Vagina (tissue), 2 donors: ENCODE measurements around the gene ZNF559.

Source experiments
- POLR2A ChIP-seq, 2 donors: fragments of 450-650 bp; IDR thresholded peaks; one replicate each; pipeline ENCODE4 v1.6.1; 2017; ENCODE audit warnings: antibody characterized with exemption in 2 of 2, mild to moderate bottlenecking in 2 of 2, moderate library complexity in 2 of 2
- TF ChIP-seq, protein P1 (sequence below), 3 experiments: fragments of 450-650 bp in 2 of 3; fragments of 200-600 bp in 1 of 3; sonication (generic) in 1 of 3; IDR thresholded peaks; one replicate each; pipeline ENCODE4 v1.5.1; 2017 to 2019; ENCODE audit warnings: antibody characterized with exemption in 3 of 3, mild to moderate bottlenecking in 2 of 3, moderate library complexity in 2 of 3

DNA sequence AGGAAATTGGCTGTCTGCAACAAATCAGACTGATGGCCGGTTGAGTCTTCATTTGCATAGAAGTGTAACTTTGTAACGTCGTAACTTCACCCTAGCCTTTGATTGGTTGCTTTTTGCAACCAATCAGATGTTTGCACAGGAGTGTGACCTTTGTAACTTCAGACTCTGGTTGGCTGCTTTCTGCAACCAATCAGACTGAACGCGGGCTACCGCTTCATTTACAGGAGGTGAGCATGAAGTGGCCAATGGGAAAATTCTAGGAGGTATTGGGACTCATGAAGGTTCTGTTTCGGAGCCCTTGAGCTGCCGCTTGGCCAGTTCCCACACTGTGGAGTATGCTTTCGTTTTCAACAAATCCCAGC is 441 bp upstream of the ZNF559 start:
- TF ChIP-seq, protein P1, sequence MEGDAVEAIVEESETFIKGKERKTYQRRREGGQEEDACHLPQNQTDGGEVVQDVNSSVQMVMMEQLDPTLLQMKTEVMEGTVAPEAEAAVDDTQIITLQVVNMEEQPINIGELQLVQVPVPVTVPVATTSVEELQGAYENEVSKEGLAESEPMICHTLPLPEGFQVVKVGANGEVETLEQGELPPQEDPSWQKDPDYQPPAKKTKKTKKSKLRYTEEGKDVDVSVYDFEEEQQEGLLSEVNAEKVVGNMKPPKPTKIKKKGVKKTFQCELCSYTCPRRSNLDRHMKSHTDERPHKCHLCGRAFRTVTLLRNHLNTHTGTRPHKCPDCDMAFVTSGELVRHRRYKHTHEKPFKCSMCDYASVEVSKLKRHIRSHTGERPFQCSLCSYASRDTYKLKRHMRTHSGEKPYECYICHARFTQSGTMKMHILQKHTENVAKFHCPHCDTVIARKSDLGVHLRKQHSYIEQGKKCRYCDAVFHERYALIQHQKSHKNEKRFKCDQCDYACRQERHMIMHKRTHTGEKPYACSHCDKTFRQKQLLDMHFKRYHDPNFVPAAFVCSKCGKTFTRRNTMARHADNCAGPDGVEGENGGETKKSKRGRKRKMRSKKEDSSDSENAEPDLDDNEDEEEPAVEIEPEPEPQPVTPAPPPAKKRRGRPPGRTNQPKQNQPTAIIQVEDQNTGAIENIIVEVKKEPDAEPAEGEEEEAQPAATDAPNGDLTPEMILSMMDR (IDR thresholded peaks at IDR 0.05), result no peak
- no peak for TF ChIP-seq POLR2A (IDR thresholded peaks at IDR 0.05)
